Measurements from ENCODE around the gene SKA3. TPM values are rescaled to one million over a fixed set of nuclear protein-coding genes. Genes with fewer than 3 reads are reported as not detected.
"Not testable (repeated sequence)": the region's sequence is repeated elsewhere in the genome, so short reads cannot be mapped to it uniquely, and the experiment has no call there.

The SKA3 gene
- total RNA-seq, 1 donor from 2014 or later: 1.7 TPM

- POLR2A ChIA-PET: interaction anchor here (0.5 to 2.3 kb wide), 12 partner anchors 11 to 646 kb away, joined by 3 to 15 read pairs (median 6); partner anchors contain the start of genes EEF1AKMT1, FGF9, MICU2 and XPO4
- CTCF ChIA-PET: interaction anchor here (0.6 to 1.5 kb wide), 5 partner anchors 120 to 684 kb away, joined by 3 to 7 read pairs (median 3); no protein-coding TSS in a partner anchor
These were observed 581 bp upstream of the SKA3 start for GRCh38 chr13:21176982-21177284.

GRCh38 chr13:21175656-21176214 lies 617 bp downstream of the SKA3 start:
- intact Hi-C loops (cut with micrococcal nuclease): loop anchor here (1.0 to 10.0 kb wide), 9 partner anchors 65 to 492 kb away; partner anchors contain the start of genes IL17D, LATS2, MICU2 and ZDHHC20
- POLR2A ChIA-PET: interaction anchor here (1.6 to 2.3 kb wide), 7 partner anchors 38 to 428 kb away, joined by 5 to 15 read pairs (median 9); partner anchors contain the start of genes EEF1AKMT1, MICU2, XPO4 and ZDHHC20
- Mint-ChIP-seq H3K27ac (peak overlapping the region; percentile 91), H3K4me3 (peak overlapping the region; percentile 96), H3K27me3 (no peaks in the 10 kb centered on the region), H3K4me1 (peaks cover 22% of the 10 kb centered on the region), H3K36me3 (ENCODE audit: low read depth) (peaks cover 7% of the 10 kb centered on the region), H3K9me3 (no peaks in the 10 kb centered on the region)
- no peak for ATAC-seq (ENCODE audit: low read depth)
- no peak for DNase-seq
- CTCF ChIA-PET: interaction anchor here (1.4 to 1.5 kb wide), 2 partner anchors 232 to 683 kb away, joined by 3 to 7 read pairs; no protein-coding TSS in a partner anchor
- no peak for TF ChIP-seq CTCF (IDR thresholded peaks at IDR 0.05)

More at GRCh38 chr13:21176982-21177284, 581 bp upstream of the SKA3 start:
- H3K9me3 Mint-ChIP-seq: no peaks in the 10 kb centered on the region
- DNase-seq: no peak
- ATAC-seq (ENCODE audit: low read depth): peak; percentile 35
- peak overlapping the region; percentile 91 for H3K27ac Mint-ChIP-seq
- H3K36me3 Mint-ChIP-seq (ENCODE audit: low read depth): peaks cover 7% of the 10 kb centered on the region
- intact Hi-C loops (cut with micrococcal nuclease): loop anchor here (1.0 to 10.0 kb wide), 9 partner anchors 67 to 490 kb away; partner anchors contain the start of genes IL17D, LATS2, MICU2 and ZDHHC20
- peaks cover 22% of the 10 kb centered on the region for H3K4me1 Mint-ChIP-seq
- peak overlapping the region; percentile 96 for H3K4me3 Mint-ChIP-seq
- no peaks in the 10 kb centered on the region for H3K27me3 Mint-ChIP-seq
- TF ChIP-seq CTCF (IDR thresholded peaks at IDR 0.05): no peak

GRCh38 chr13:21173767-21174166 lies 2.6 kb downstream of the SKA3 start:
- intact Hi-C loops (cut with micrococcal nuclease): loop anchor here (10.0 kb wide), 1 partner anchor 469 kb away; the partner anchor contains the start of gene IL17D
- POLR2A ChIA-PET; H3K27ac Mint-ChIP-seq; H3K27me3 Mint-ChIP-seq; H3K36me3 Mint-ChIP-seq (ENCODE audit: low read depth); H3K9me3 Mint-ChIP-seq; H3K4me3 Mint-ChIP-seq; CTCF ChIA-PET; DNase-seq; ATAC-seq (ENCODE audit: low read depth): not testable (repeated sequence)
- H3K4me1 Mint-ChIP-seq: peaks cover 22% of the 10 kb centered on the region

- Mint-ChIP-seq H3K9me3 (no peaks in the 10 kb centered on the region), H3K4me3 (no peak overlapping the region), H3K27me3 (no peaks in the 10 kb centered on the region), H3K27ac (no peak overlapping the region), H3K36me3 (ENCODE audit: low read depth) (peaks cover 2% of the 10 kb centered on the region), H3K4me1 (peaks cover 8% of the 10 kb centered on the region)
- POLR2A ChIA-PET: no interaction called here
- DNase-seq (no peak), ATAC-seq (ENCODE audit: low read depth) (no peak)
- CTCF ChIA-PET: no interaction called here
- TF ChIP-seq CTCF (IDR thresholded peaks at IDR 0.05): no peak
- intact Hi-C loops (cut with micrococcal nuclease): loop anchor here (10.0 kb wide), 1 partner anchor 467 kb away; the partner anchor contains the start of gene IL17D
These were observed 4.9 kb downstream of the SKA3 start for GRCh38 chr13:21171420-21171819.

GRCh38 chr13:21165606-21166005 lies 10.7 kb downstream of the SKA3 start:
- DNase-seq; ATAC-seq (ENCODE audit: low read depth); H3K27me3 Mint-ChIP-seq; H3K4me1 Mint-ChIP-seq; H3K9me3 Mint-ChIP-seq; H3K4me3 Mint-ChIP-seq; CTCF ChIA-PET; H3K27ac Mint-ChIP-seq; intact Hi-C loops (cut with micrococcal nuclease); H3K36me3 Mint-ChIP-seq (ENCODE audit: low read depth): not testable (repeated sequence)
- POLR2A ChIA-PET: interaction anchor here (1.0 kb wide), 1 partner anchor 11 kb away, joined by 3 read pairs; the partner anchor contains the start of genes MRPL57 and SKA3

- no peaks in the 10 kb centered on the region for H3K9me3 Mint-ChIP-seq
- ChIA-PET POLR2A (no interaction called here), CTCF (no interaction called here)
- no peaks in the 10 kb centered on the region for H3K4me1 Mint-ChIP-seq
- no peaks in the 10 kb centered on the region for H3K27me3 Mint-ChIP-seq
- no peak overlapping the region for H3K4me3 Mint-ChIP-seq
- TF ChIP-seq CTCF (IDR thresholded peaks at IDR 0.05): no peak
- no peaks in the 10 kb centered on the region for H3K36me3 Mint-ChIP-seq (ENCODE audit: low read depth)
- intact Hi-C loops (cut with micrococcal nuclease): no loop called here
- DNase-seq (no peak), ATAC-seq (ENCODE audit: low read depth) (no peak)
- H3K27ac Mint-ChIP-seq: no peak overlapping the region
These were observed 11.7 kb downstream of the SKA3 start for GRCh38 chr13:21164631-21165030.

Data from activated B cell treated with CpG ODN at 0.5 μM for 24 hours (primary cell).